DND-41 (cell line): Measurements from ENCODE around the gene PRSS2.

Experiments used
- ATAC-seq: fragments of 200-7000 bp; cut with Tn5 transposase; 3 replicates; pipeline ENCODE4 v1.9.1; 2021; ENCODE audit warnings: low read depth; ENCODE audit not compliant: insufficient read depth
- DNase-seq: peaks from one replicate; pipeline ENCODE4 v3.0.0-alpha.2; 2020
- H2AFZ ChIP-seq: 2 replicates; pipeline ENCODE4 v1.6.0; 2012; ENCODE audit warnings: low read depth, low read length
- H3K27ac ChIP-seq: 2 replicates; pipeline ENCODE4 v1.5.1; 2012; ENCODE audit warnings: low read length, inconsistent platforms
- H3K27me3 ChIP-seq: fragments of 200-600 bp; sonication (generic); 2 replicates; pipeline ENCODE4 v1.6.0; 2012; ENCODE audit warnings: low read length, mild to moderate bottlenecking, inconsistent platforms; ENCODE audit not compliant: insufficient read depth, poor library complexity
- H3K36me3 ChIP-seq: 2 replicates; pipeline ENCODE4 v1.5.1; 2012; ENCODE audit warnings: low read length, inconsistent platforms; ENCODE audit not compliant: insufficient read depth
- H3K4me1 ChIP-seq: 2 replicates; pipeline ENCODE4 v1.5.1; 2012; ENCODE audit warnings: mild to moderate bottlenecking, low read length; ENCODE audit not compliant: insufficient read depth
- H3K4me2 ChIP-seq: 2 replicates; pipeline ENCODE4 v1.6.0; 2012; ENCODE audit warnings: mild to moderate bottlenecking, moderate library complexity, low read length, inconsistent platforms; ENCODE audit not compliant: insufficient read depth
- H3K4me3 ChIP-seq, 2 experiments: fragments of 200-600 bp in 1 of 2; shearing (Covaris generic) in 1 of 2; 2 replicates each; pipeline ENCODE4 v1.5.1; 2012 to 2016; ENCODE audit warnings: inconsistent platforms in 2 of 2, low read length in 2 of 2, mild to moderate bottlenecking in 2 of 2, low read depth in 1 of 2, moderate library complexity in 1 of 2
- H3K79me2 ChIP-seq: 2 replicates; pipeline ENCODE4 v1.6.0; 2012; ENCODE audit warnings: low read length, inconsistent platforms; ENCODE audit not compliant: insufficient read depth
- H3K9ac ChIP-seq: 2 replicates; pipeline ENCODE4 v1.6.0; 2012; ENCODE audit warnings: low read depth, mild to moderate bottlenecking, inconsistent platforms, low read length, moderate library complexity
- H3K9me3 ChIP-seq: 2 replicates; pipeline ENCODE4 v1.5.1; 2012; ENCODE audit warnings: low read length, moderate library complexity, mild to moderate bottlenecking, inconsistent platforms; ENCODE audit not compliant: insufficient read depth, severe bottlenecking
- H4K20me1 ChIP-seq: 2 replicates; pipeline ENCODE4 v1.6.0; 2012; ENCODE audit warnings: low read length; ENCODE audit not compliant: insufficient read depth
- CTCF ChIP-seq: IDR thresholded peaks from 2 replicates; pipeline ENCODE4 v1.5.1; 2012; ENCODE audit warnings: borderline replicate concordance, low read length, moderate library complexity, mild to moderate bottlenecking; ENCODE audit not compliant: poor library complexity, severe bottlenecking; ENCODE audit errors: extremely low read depth
- EZH2 ChIP-seq: IDR thresholded peaks from 3 replicates; pipeline ENCODE4 v1.6.1; 2012; ENCODE audit warnings: borderline replicate concordance, low read depth, mild to moderate bottlenecking, moderate library complexity, low read length, inconsistent platforms; ENCODE audit not compliant: severe bottlenecking

The PRSS2 gene

GRCh38 chr7:142792129-142792528, 21.4 kb downstream of the PRSS2 start:
- peak overlapping the region; percentile 97 for H3K27ac ChIP-seq
- DNase-seq (peak; percentile 56), ATAC-seq (no peak)
- H3K4me3 ChIP-seq: peak overlapping the region in 1 of 2 experiments; percentile 59; a peak in 2 of 4 replicates
- H3K4me1 ChIP-seq: peaks cover 55% of the 10 kb centered on the region
- peak overlapping the region; percentile 99 for H3K9ac ChIP-seq
- no peak overlapping the region for H2AFZ ChIP-seq
- peaks cover 75% of the 10 kb centered on the region for H3K36me3 ChIP-seq
- H3K9me3 ChIP-seq: no peaks in the 10 kb centered on the region
- peak overlapping the region; percentile 69 for H3K4me2 ChIP-seq
- no peak for TF ChIP-seq CTCF
- TF ChIP-seq EZH2: no peak
- no peaks in the 10 kb centered on the region for H3K27me3 ChIP-seq
- H4K20me1 ChIP-seq: no peaks in the 10 kb centered on the region
- peaks cover 92% of the 10 kb centered on the region for H3K79me2 ChIP-seq

- H2AFZ ChIP-seq: no peak overlapping the region
- H3K4me2 ChIP-seq: peak overlapping the region; percentile 69
- no peaks in the 10 kb centered on the region for H4K20me1 ChIP-seq
- H3K79me2 ChIP-seq: peaks cover 92% of the 10 kb centered on the region
- H3K9ac ChIP-seq: peak overlapping the region; percentile 99
- H3K9me3 ChIP-seq: no peaks in the 10 kb centered on the region
- H3K4me1 ChIP-seq: peaks cover 55% of the 10 kb centered on the region
- peak overlapping the region; percentile 97 for H3K27ac ChIP-seq
- DNase-seq: peak; percentile 16
- TF ChIP-seq CTCF (no peak), EZH2 (no peak)
- no peak for ATAC-seq
- no peaks in the 10 kb centered on the region for H3K27me3 ChIP-seq
- peak overlapping the region in 1 of 2 experiments; percentile 59; a peak in 2 of 4 replicates for H3K4me3 ChIP-seq
- peaks cover 75% of the 10 kb centered on the region for H3K36me3 ChIP-seq
Observed at GRCh38 chr7:142792593-142792992, 21.8 kb downstream of the PRSS2 start.

- Histone ChIP-seq H3K4me3 (peak overlapping the region in 1 of 2 experiments; percentile 59; a peak in 1 of 4 replicates), H3K27ac (peak overlapping the region; percentile 97), H3K4me2 (peak overlapping the region; percentile 69), H3K79me2 (peaks cover 92% of the 10 kb centered on the region), H2AFZ (no peak overlapping the region), H3K27me3 (no peaks in the 10 kb centered on the region), H4K20me1 (no peaks in the 10 kb centered on the region), H3K9ac (peak overlapping the region; percentile 99), H3K36me3 (peaks cover 75% of the 10 kb centered on the region), H3K9me3 (no peaks in the 10 kb centered on the region), H3K4me1 (peaks cover 55% of the 10 kb centered on the region)
- no peak for ATAC-seq
- DNase-seq: peak; percentile 10
- TF ChIP-seq EZH2: no peak
- no peak for TF ChIP-seq CTCF
Observed at GRCh38 chr7:142793156-142793555, 22.4 kb downstream of the PRSS2 start.
